ENCODE data around the gene DEFB124. TPM values are rescaled to one million over a fixed set of nuclear protein-coding genes. Genes with fewer than 3 reads are reported as not detected.
A peak's percentile ranks its signal among the peaks of the same experiment; 100 is the strongest.
"Not testable (repeated sequence)": the region's sequence is repeated elsewhere in the genome, so short reads cannot be mapped to it uniquely, and the experiment has no call there.

Gene DEFB124
- polyA plus RNA-seq, 3 donors, result not detected

DNA sequence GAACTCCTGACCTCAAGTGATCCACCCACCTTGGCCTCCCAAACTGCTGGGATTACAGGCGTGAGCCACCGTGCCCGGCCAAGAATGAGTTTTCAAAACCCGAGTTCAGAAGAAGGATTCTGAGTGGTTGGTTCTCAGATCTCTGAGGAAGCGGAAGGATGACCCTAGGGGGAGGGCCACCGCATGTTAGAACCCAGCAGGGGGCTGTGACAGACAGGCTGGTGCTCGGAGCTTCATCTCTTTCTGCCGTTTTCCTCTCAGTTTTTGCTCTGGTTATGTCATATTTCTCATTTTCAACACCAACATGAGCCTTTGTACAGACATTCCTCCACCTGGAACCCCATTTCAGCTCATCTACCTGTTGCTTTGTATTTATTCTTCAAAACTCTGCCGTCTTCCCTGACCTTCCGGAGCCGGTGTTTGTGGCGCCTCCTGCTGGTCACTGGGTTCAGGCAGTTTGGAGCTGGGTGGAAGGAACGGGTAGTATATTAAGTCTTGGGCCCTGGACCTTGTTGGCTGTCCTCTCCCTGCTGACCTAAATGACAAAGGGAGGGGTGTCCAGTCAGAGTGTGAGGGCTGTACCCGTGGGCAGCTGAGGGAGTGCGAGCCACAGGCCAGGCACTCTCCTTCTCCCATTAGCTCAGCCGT, 34.8 kb downstream of the DEFB124 start, which contains the start of gene DEFB123:
Gene DEFB123 (plus strand): TSS at position 621 of the 648 bp plus-strand sequence. CDS start 67 bp downstream, outside the sequence.
- Mint-ChIP-seq H3K4me3 (no peak within 1 kb of the TSS), H3K27me3 (ENCODE audit: low read depth in 3 of 3) (peaks cover 2 to 9% (median 4%) of the 10 kb centered on the region in 3 donors), H3K4me1 (no peaks in the 10 kb centered on the region), H3K9me3 (peaks cover 0 to 2% (median 0%) of the 10 kb centered on the region in 7 donors), H3K36me3 (no peaks in the 10 kb centered on the region), H3K27ac (no peak within 1 kb of the TSS)
- no peaks in the 10 kb centered on the region for H3K36me3 ChIP-seq (replicated peaks in 1 of 2; ENCODE audit: control insufficient read depth in 1 of 2, insufficient read depth in 2 of 2, low read length in 2 of 2)
- DNase-seq, result no peak
- H2AFZ ChIP-seq (ENCODE audit: insufficient read depth, low read depth, low read length, poor library complexity, severe bottlenecking), result no peak within 1 kb of the TSS
- H3K4me1 ChIP-seq (ENCODE audit: control insufficient read depth in 1 of 2, insufficient read depth in 2 of 2, low read length in 2 of 2), result no peaks in the 10 kb centered on the region
- no peaks in the 10 kb centered on the region for H3K79me2 ChIP-seq (ENCODE audit: insufficient read depth, low read length)
- 83% methylated on average over 6 of the region's 16 CpGs for WGBS (ENCODE audit: insufficient coverage)
- intact Hi-C loops (cut with micrococcal nuclease), result no loop called here
- no peaks in the 10 kb centered on the region for H3K9me3 ChIP-seq (replicated peaks in 1 of 2; ENCODE audit: control insufficient read depth in 1 of 2, insufficient read depth in 1 of 2, low read length in 2 of 2)
- peak; percentile 20 for TF ChIP-seq CTCF (IDR thresholded peaks at IDR 0.05)
- H3K27ac ChIP-seq (ENCODE audit: low read depth in 1 of 2, low read length in 2 of 2), result no peak within 1 kb of the TSS
- no peak within 1 kb of the TSS for H3K4me3 ChIP-seq (replicated peaks in 1 of 3; ENCODE audit: low read depth in 2 of 3, low read length in 3 of 3)
- H3K4me2 ChIP-seq (replicated peaks; ENCODE audit: extremely low read depth, low read length, poor library complexity, severe bottlenecking), result no peak within 1 kb of the TSS
- H3K9ac ChIP-seq (ENCODE audit: insufficient read depth, low read length, poor library complexity, severe bottlenecking), result no peak within 1 kb of the TSS
- H4K20me1 ChIP-seq (ENCODE audit: insufficient read depth, low read length), result no peaks in the 10 kb centered on the region
- H3K27me3 ChIP-seq (ENCODE audit: control insufficient read depth in 2 of 2, insufficient read depth in 2 of 2, low read length in 2 of 2), result peaks cover 0 to 2% of the 10 kb centered on the region in 2 donors

- no peaks in the 10 kb centered on the region for H3K79me2 ChIP-seq (ENCODE audit: insufficient read depth, low read length)
These were observed 44.3 kb downstream of the DEFB124 start for GRCh38 chr20:31430568-31431115.

GRCh38 chr20:31427576-31427975, 47.4 kb downstream of the DEFB124 start:
- H3K9me3 Mint-ChIP-seq; H3K27ac Mint-ChIP-seq; H3K36me3 ChIP-seq (replicated peaks in 1 of 2; ENCODE audit: control insufficient read depth in 1 of 2, insufficient read depth in 2 of 2, low read length in 2 of 2); H3K36me3 Mint-ChIP-seq; H2AFZ ChIP-seq (ENCODE audit: insufficient read depth, low read depth, low read length, poor library complexity, severe bottlenecking); H4K20me1 ChIP-seq (ENCODE audit: insufficient read depth, low read length); H3K4me3 ChIP-seq (replicated peaks in 1 of 3; ENCODE audit: low read depth in 2 of 3, low read length in 3 of 3); H3K4me2 ChIP-seq (replicated peaks; ENCODE audit: extremely low read depth, low read length, poor library complexity, severe bottlenecking); H3K4me1 Mint-ChIP-seq; intact Hi-C loops (cut with micrococcal nuclease); H3K4me3 Mint-ChIP-seq; DNase-seq; H3K9me3 ChIP-seq (replicated peaks in 1 of 2; ENCODE audit: control insufficient read depth in 1 of 2, insufficient read depth in 1 of 2, low read length in 2 of 2); H3K9ac ChIP-seq (ENCODE audit: insufficient read depth, low read length, poor library complexity, severe bottlenecking); H3K4me1 ChIP-seq (ENCODE audit: control insufficient read depth in 1 of 2, insufficient read depth in 2 of 2, low read length in 2 of 2); H3K27me3 ChIP-seq (ENCODE audit: control insufficient read depth in 2 of 2, insufficient read depth in 2 of 2, low read length in 2 of 2); H3K27ac ChIP-seq (ENCODE audit: low read depth in 1 of 2, low read length in 2 of 2); H3K79me2 ChIP-seq (ENCODE audit: insufficient read depth, low read length): not testable (repeated sequence)
- H3K27me3 Mint-ChIP-seq (ENCODE audit: low read depth in 3 of 3), result peaks cover 5 to 14% (median 8%) of the 10 kb centered on the region in 3 donors
- WGBS (ENCODE audit: insufficient coverage), result 97% methylated on average over 10 of the region's 31 CpGs

More at GRCh38 chr20:31430568-31431115, 44.3 kb downstream of the DEFB124 start:
- Mint-ChIP-seq H3K36me3 (no peaks in the 10 kb centered on the region), H3K4me3 (no peak overlapping the region), H3K4me1 (no peaks in the 10 kb centered on the region), H3K27me3 (ENCODE audit: low read depth in 3 of 3) (peaks cover 8 to 13% (median 8%) of the 10 kb centered on the region in 3 donors), H3K9me3 (peaks cover 0 to 7% (median 2%) of the 10 kb centered on the region in 7 donors), H3K27ac (no peak overlapping the region)
- Histone ChIP-seq H3K4me2 (replicated peaks; ENCODE audit: extremely low read depth, low read length, poor library complexity, severe bottlenecking) (no peak overlapping the region), H3K36me3 (replicated peaks in 1 of 2; ENCODE audit: control insufficient read depth in 1 of 2, insufficient read depth in 2 of 2, low read length in 2 of 2) (no peaks in the 10 kb centered on the region), H2AFZ (ENCODE audit: insufficient read depth, low read depth, low read length, poor library complexity, severe bottlenecking) (no peak overlapping the region), H3K4me1 (ENCODE audit: control insufficient read depth in 1 of 2, insufficient read depth in 2 of 2, low read length in 2 of 2) (no peaks in the 10 kb centered on the region), H3K4me3 (replicated peaks in 1 of 3; ENCODE audit: low read depth in 2 of 3, low read length in 3 of 3) (no peak overlapping the region), H3K9ac (ENCODE audit: insufficient read depth, low read length, poor library complexity, severe bottlenecking) (no peak overlapping the region), H3K27me3 (ENCODE audit: control insufficient read depth in 2 of 2, insufficient read depth in 2 of 2, low read length in 2 of 2) (peaks cover 0 to 1% of the 10 kb centered on the region in 2 donors), H4K20me1 (ENCODE audit: insufficient read depth, low read length) (no peaks in the 10 kb centered on the region), H3K27ac (ENCODE audit: low read depth in 1 of 2, low read length in 2 of 2) (no peak overlapping the region), H3K9me3 (replicated peaks in 1 of 2; ENCODE audit: control insufficient read depth in 1 of 2, insufficient read depth in 1 of 2, low read length in 2 of 2) (no peaks in the 10 kb centered on the region)
- intact Hi-C loops (cut with micrococcal nuclease), result no loop called here
- no peak for DNase-seq
- no peak for TF ChIP-seq CTCF (IDR thresholded peaks at IDR 0.05)
- WGBS (ENCODE audit: insufficient coverage), result 85% methylated on average over 2 of the region's 4 CpGs
